K562 (cell line): Measurements from ENCODE around the gene GGNBP2. TPM values are rescaled to one million over a fixed set of nuclear protein-coding genes. Genes with fewer than 3 reads are reported as not detected.
A peak's percentile ranks its signal among the peaks of the same experiment; 100 is the strongest.

Experiments used
- CEBPG ChIP-seq, 3 experiments: fragments of 200-800 bp in 1 of 3; sonication (Bioruptor generic) in 1 of 3; sonication (generic) in 1 of 3; formaldehyde crosslinking in 1 of 3; IDR thresholded peaks in 2 of 3; conservative IDR thresholded peaks in 1 of 3; 2 replicates each; pipeline versions ENCODE4 v1.6.1 to v1.8.0; 2016 to 2022; ENCODE audit warnings: missing compliant biosample characterization in 2 of 3, missing genetic modification characterization in 2 of 3, mild to moderate bottlenecking in 1 of 3, missing genetic modification reagents in 1 of 3
- ETV6 ChIP-seq, 3 experiments: fragments of 150-350 bp in 1 of 3; sonication (generic) in 1 of 3; formaldehyde crosslinking in 1 of 3; IDR thresholded peaks; 2 replicates each; pipeline versions ENCODE4 v1.6.1 to v1.8.0; 2014 to 2022; ENCODE audit warnings: borderline replicate concordance in 2 of 3, low read depth in 2 of 3, antibody characterized with exemption in 1 of 3, low read length in 1 of 3, mild to moderate bottlenecking in 1 of 3, missing genetic modification reagents in 1 of 3
- NUFIP1 ChIP-seq: fragments of 450-650 bp; IDR thresholded peaks from 2 replicates; pipeline ENCODE4 v1.6.1; 2018; ENCODE audit not compliant: partially characterized antibody
- RAD51 ChIP-seq: fragments of 450-650 bp; IDR thresholded peaks from 2 replicates; pipeline ENCODE4 v1.7.1; 2016; ENCODE audit warnings: low read depth, mild to moderate bottlenecking, borderline replicate concordance
- ZBTB8A ChIP-seq: fragments of 450-650 bp; IDR thresholded peaks from 2 replicates; pipeline ENCODE4 v1.6.1; 2018; ENCODE audit warnings: mild to moderate bottlenecking, moderate library complexity; ENCODE audit not compliant: partially characterized antibody
- polyA plus RNA-seq, 8 experiments: library from polyadenylated mRNA; depleted of rRNA in 4 of 8; stranded (reverse) in 5 of 8; unstranded in 3 of 8; fragments of >200 nt; fragmentation: Nextera tagmentation in 2 of 8; fragmentation: Illumina TruSeq in 1 of 8; extraction: Ambion mirVana in 2 of 8; extraction: Trizol in 1 of 8; gene quantifications; 2 replicates each; pipeline versions ENCODE4 v1.2.1 to v1.2.3, GENCODE V29; 2011 to 2014; ENCODE audit warnings: inconsistent platforms in 1 of 8, missing spikeins in 1 of 8
- total RNA-seq, 7 experiments: library from RNA; depleted of rRNA in 6 of 7; stranded (reverse); fragments of >200 nt in 6 of 7; fragmentation: Illumina TruSeq in 2 of 7; extraction: Trizol in 2 of 7; gene quantifications; 2 replicates each; pipeline versions ENCODE4 v1.2.1 to v1.2.3, GENCODE V29; 2011 to 2021; ENCODE audit warnings: low replicate concordance in 1 of 7
- TF ChIP-seq, protein P1 (sequence below): fragments of 450-650 bp; IDR thresholded peaks from 2 replicates; pipeline ENCODE4 v1.6.1; 2016; ENCODE audit warnings: mild to moderate bottlenecking
- TF ChIP-seq, protein P2 (sequence below): fragments of 250-450 bp; sonication (Bioruptor Pico); IDR thresholded peaks from 2 replicates; pipeline ENCODE4 v1.4.0; 2020; ENCODE audit warnings: borderline replicate concordance
- TF ChIP-seq, protein P3 (sequence below): IDR thresholded peaks from 2 replicates; pipeline ENCODE4 v1.6.1; 2012; ENCODE audit warnings: low read depth, low read length, improper control_type of control experiment, borderline replicate concordance

Gene GGNBP2
- total and polyA plus RNA-seq, 9 of the 15 experiments (the other 6 are each of a cell fraction or from before 2014, with no cell fraction given) = 35.7 to 96.6 (median 64.1) TPM

DNA sequence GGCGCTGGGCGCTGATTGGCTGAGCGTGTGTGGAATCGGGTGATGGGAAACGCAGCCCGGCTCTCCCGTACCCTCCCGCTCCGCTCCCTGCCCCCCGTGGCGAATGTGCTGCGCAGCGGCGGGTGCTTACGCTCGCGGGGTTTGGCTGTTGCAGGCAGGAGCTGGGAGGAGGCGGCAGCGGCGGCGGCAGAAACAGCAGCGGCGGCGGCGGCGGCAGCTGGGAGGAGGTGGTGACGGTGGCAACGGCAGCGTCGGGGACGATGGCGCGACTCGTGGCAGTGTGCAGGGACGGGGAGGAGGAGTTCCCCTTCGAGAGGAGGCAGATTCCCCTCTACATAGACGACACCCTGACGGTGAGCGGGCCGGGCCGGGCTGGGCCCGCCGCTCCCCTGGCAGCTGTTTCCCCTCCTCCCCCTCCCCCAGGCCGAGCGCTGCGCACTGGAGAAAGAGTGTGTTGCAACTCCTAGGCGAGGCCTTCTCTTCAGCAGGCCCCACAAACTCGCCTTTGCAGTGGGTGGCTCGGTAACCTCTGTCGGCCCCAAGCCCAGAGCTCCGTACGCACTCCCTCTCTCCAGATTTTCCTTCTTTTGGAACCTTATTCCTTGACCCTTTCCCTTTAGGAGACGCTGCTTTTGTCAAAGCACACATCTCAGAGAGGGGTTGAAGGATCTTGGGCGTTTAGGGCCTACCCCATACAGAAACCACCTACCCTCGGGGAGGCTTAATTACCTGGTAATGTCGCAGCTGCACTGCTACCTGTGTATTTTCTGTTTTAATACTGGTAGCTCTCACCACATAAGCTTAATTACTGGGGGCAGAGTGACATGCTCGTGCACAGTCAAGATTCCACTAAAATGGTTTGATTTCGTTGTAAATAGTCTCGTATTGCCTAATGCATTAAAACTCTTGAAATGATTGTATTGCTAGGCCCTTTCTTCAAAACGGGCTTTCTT lies 1.0 kb downstream of the GGNBP2 start (continued):
- TF ChIP-seq ZBTB8A (no peak), CEBPG (CRISPR knock-in tag; IDR thresholded peaks at IDR 0.05) (peak; percentile 85), CEBPG (tag; conservative IDR thresholded peaks at IDR 0.05 in 1 of 2, IDR thresholded peaks at IDR 0.05 in 1 of 2) (peak; percentile 80 to 86), NUFIP1 (no peak), ETV6 (IDR thresholded peaks at IDR 0.05; ENCODE audit: borderline replicate concordance in 1 of 2, low read depth in 2 of 2, low read length in 1 of 2) (no peak), ETV6 (CRISPR knock-in tag; IDR thresholded peaks at IDR 0.05; ENCODE audit: borderline replicate concordance) (no peak), RAD51 (no peak)
- TF ChIP-seq, protein P1, sequence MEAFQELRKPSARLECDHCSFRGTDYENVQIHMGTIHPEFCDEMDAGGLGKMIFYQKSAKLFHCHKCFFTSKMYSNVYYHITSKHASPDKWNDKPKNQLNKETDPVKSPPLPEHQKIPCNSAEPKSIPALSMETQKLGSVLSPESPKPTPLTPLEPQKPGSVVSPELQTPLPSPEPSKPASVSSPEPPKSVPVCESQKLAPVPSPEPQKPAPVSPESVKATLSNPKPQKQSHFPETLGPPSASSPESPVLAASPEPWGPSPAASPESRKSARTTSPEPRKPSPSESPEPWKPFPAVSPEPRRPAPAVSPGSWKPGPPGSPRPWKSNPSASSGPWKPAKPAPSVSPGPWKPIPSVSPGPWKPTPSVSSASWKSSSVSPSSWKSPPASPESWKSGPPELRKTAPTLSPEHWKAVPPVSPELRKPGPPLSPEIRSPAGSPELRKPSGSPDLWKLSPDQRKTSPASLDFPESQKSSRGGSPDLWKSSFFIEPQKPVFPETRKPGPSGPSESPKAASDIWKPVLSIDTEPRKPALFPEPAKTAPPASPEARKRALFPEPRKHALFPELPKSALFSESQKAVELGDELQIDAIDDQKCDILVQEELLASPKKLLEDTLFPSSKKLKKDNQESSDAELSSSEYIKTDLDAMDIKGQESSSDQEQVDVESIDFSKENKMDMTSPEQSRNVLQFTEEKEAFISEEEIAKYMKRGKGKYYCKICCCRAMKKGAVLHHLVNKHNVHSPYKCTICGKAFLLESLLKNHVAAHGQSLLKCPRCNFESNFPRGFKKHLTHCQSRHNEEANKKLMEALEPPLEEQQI = no peak
- TF ChIP-seq, protein P2, sequence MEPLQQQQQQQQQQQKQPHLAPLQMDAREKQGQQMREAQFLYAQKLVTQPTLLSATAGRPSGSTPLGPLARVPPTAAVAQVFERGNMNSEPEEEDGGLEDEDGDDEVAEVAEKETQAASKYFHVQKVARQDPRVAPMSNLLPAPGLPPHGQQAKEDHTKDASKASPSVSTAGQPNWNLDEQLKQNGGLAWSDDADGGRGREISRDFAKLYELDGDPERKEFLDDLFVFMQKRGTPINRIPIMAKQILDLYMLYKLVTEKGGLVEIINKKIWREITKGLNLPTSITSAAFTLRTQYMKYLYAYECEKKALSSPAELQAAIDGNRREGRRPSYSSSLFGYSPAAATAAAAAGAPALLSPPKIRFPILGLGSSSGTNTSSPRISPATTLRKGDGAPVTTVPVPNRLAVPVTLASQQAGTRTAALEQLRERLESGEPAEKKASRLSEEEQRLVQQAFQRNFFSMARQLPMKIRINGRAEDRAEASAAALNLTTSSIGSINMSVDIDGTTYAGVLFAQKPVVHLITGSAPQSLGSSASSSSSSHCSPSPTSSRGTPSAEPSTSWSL (CRISPR knock-in tag) = no peak
- TF ChIP-seq, protein P3, sequence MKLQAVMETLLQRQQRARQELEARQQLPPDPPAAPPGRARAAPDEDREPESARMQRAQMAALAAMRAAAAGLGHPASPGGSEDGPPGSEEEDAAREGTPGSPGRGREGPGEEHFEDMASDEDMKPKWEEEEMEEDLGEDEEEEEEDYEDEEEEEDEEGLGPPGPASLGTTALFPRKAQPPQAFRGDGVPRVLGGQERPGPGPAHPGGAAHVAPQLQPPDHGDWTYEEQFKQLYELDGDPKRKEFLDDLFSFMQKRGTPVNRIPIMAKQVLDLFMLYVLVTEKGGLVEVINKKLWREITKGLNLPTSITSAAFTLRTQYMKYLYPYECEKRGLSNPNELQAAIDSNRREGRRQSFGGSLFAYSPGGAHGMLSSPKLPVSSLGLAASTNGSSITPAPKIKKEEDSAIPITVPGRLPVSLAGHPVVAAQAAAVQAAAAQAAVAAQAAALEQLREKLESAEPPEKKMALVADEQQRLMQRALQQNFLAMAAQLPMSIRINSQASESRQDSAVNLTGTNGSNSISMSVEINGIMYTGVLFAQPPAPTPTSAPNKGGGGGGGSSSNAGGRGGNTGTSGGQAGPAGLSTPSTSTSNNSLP = no peak
